Neutrophil (primary cell): ENCODE results near the gene PREX1.

Experiments used
- H3K27ac ChIP-seq: fragments of 200-600 bp; sonication (generic); 2 replicates; pipeline ENCODE4 v1.5.1; 2016; ENCODE audit warnings: mild to moderate bottlenecking, moderate library complexity
- H3K27me3 ChIP-seq: fragments of 200-600 bp; sonication (generic); 2 replicates; pipeline ENCODE4 v1.6.0; 2016; ENCODE audit warnings: mild to moderate bottlenecking
- H3K36me3 ChIP-seq: fragments of 200-600 bp; sonication (generic); 2 replicates; pipeline ENCODE4 v1.5.1; 2017
- H3K4me1 ChIP-seq, 2 experiments: fragments of 200-600 bp in 1 of 2; sonication (generic) in 1 of 2; 1 replicate in 1 of 2; 2 replicates in 1 of 2; pipeline versions ENCODE4 v1.5.1 to v1.6.1; 2013 to 2016; ENCODE audit warnings: low read depth in 1 of 2, low read length in 1 of 2, mild to moderate bottlenecking in 1 of 2, moderate library complexity in 1 of 2; ENCODE audit not compliant: control insufficient read depth in 1 of 2, insufficient read depth in 1 of 2
- H3K4me3 ChIP-seq, 2 experiments: fragments of 200-600 bp in 1 of 2; sonication (generic) in 1 of 2; 1 replicate in 1 of 2; 2 replicates in 1 of 2; pipeline ENCODE4 v1.5.1; 2013 to 2016; ENCODE audit warnings: low read depth in 1 of 2, low read length in 1 of 2, mild to moderate bottlenecking in 1 of 2, moderate library complexity in 1 of 2
- H3K9me3 ChIP-seq: fragments of 200-600 bp; sonication (generic); 2 replicates; pipeline ENCODE4 v1.5.1; 2016
- TF ChIP-seq, protein P1 (sequence below): fragments of 200-600 bp; sonication (generic); IDR thresholded peaks from 2 replicates; pipeline ENCODE4 v1.5.1; 2016; ENCODE audit warnings: antibody characterized with exemption

PREX1 gene

DNA sequence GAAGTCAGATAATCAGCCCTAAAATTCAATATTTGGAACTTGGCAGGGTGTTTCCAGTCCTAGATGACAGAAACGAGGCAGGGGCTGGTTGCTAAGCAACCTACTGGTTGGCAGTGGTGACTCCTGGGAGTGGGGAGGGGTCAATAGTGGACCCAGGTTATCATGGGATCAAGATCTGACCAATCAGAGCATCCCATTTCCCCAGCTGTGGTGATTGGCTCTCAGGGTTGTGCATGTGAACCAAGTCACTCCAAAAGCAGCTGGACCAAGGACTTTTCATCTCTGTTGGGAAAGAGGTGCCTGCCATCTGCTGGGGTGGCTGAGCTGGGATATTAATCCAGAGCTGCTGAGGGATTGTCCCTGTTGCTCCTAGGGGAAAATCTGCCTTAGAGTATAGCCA lies 253.4 kb downstream of the PREX1 start:
- H3K4me1 ChIP-seq = no peaks in the 10 kb centered on the region
- peaks cover 9% of the 10 kb centered on the region for H3K27me3 ChIP-seq
- no peak overlapping the region for H3K4me3 ChIP-seq
- H3K9me3 ChIP-seq = no peaks in the 10 kb centered on the region
- no peak overlapping the region for H3K27ac ChIP-seq
- TF ChIP-seq, protein P1, sequence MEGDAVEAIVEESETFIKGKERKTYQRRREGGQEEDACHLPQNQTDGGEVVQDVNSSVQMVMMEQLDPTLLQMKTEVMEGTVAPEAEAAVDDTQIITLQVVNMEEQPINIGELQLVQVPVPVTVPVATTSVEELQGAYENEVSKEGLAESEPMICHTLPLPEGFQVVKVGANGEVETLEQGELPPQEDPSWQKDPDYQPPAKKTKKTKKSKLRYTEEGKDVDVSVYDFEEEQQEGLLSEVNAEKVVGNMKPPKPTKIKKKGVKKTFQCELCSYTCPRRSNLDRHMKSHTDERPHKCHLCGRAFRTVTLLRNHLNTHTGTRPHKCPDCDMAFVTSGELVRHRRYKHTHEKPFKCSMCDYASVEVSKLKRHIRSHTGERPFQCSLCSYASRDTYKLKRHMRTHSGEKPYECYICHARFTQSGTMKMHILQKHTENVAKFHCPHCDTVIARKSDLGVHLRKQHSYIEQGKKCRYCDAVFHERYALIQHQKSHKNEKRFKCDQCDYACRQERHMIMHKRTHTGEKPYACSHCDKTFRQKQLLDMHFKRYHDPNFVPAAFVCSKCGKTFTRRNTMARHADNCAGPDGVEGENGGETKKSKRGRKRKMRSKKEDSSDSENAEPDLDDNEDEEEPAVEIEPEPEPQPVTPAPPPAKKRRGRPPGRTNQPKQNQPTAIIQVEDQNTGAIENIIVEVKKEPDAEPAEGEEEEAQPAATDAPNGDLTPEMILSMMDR = no peak
- H3K36me3 ChIP-seq = no peaks in the 10 kb centered on the region
